DND-41 (cell line): ENCODE measurements around the gene CTNNA3.

Experiments used
- EZH2 ChIP-seq: IDR thresholded peaks from 3 replicates; pipeline ENCODE4 v1.6.1; 2012; ENCODE audit warnings: borderline replicate concordance, low read depth, mild to moderate bottlenecking, moderate library complexity, low read length, inconsistent platforms; ENCODE audit not compliant: severe bottlenecking
- TF ChIP-seq, protein P1 (sequence below): IDR thresholded peaks from 2 replicates; pipeline ENCODE4 v1.5.1; 2012; ENCODE audit warnings: borderline replicate concordance, low read length, moderate library complexity, mild to moderate bottlenecking; ENCODE audit not compliant: poor library complexity, severe bottlenecking; ENCODE audit errors: extremely low read depth

DNA sequence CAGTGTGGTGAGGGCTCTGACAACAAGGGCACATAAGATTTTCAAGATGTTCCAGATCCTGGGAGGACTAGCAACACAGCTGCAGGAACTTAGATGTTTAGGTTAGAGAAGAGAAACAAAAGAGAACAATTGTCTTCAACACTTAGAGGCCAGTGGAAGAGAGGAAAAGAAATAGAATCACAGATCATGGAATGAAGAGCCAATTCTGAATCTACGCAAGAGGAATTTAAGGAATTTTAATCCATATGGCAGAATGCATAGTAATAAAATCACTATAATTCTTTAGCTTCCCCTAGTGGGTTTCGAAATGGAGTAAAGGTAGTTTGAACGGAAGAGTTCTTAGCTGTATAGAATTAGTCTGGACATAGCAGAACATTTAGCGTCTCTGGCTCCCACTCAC is 884.8 kb downstream of the CTNNA3 start:
- no peak for TF ChIP-seq EZH2
- TF ChIP-seq, protein P1, sequence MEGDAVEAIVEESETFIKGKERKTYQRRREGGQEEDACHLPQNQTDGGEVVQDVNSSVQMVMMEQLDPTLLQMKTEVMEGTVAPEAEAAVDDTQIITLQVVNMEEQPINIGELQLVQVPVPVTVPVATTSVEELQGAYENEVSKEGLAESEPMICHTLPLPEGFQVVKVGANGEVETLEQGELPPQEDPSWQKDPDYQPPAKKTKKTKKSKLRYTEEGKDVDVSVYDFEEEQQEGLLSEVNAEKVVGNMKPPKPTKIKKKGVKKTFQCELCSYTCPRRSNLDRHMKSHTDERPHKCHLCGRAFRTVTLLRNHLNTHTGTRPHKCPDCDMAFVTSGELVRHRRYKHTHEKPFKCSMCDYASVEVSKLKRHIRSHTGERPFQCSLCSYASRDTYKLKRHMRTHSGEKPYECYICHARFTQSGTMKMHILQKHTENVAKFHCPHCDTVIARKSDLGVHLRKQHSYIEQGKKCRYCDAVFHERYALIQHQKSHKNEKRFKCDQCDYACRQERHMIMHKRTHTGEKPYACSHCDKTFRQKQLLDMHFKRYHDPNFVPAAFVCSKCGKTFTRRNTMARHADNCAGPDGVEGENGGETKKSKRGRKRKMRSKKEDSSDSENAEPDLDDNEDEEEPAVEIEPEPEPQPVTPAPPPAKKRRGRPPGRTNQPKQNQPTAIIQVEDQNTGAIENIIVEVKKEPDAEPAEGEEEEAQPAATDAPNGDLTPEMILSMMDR = no peak
